CD8-positive, alpha-beta memory T cell (primary cell): ENCODE measurements around the gene C16orf82. TPM values are rescaled to one million over a fixed set of nuclear protein-coding genes. Genes with fewer than 3 reads are reported as not detected.

ENCODE experiments used
- CTCF ChIA-PET: fragments of 350-600 bp; sonication (Branson Sonifier 250); formaldehyde crosslinking; loops from one replicate; lab custom pipeline; 2021; ENCODE audit warnings: antibody characterized with exemption; lab: Charles Lee
- POLR2A ChIA-PET: fragments of 350-600 bp; sonication (Branson Sonifier 250); formaldehyde crosslinking; loops from one replicate; lab custom pipeline; 2021; ENCODE audit warnings: antibody characterized with exemption; lab: Charles Lee
- DNase-seq, 5 donors: peaks; one replicate each; pipeline versions ENCODE4 v3.0.0 to v3.0.0-alpha.2; 2020 to 2022; ENCODE audit warnings: mixed read lengths in 1 of 5
- H3K27ac ChIP-seq: one replicate; pipeline ENCODE4 v1.7.0; 2013; ENCODE audit warnings: low read depth, mild to moderate bottlenecking, low read length, moderate library complexity
- H3K27me3 ChIP-seq: 2 replicates; pipeline ENCODE4 v1.7.0; 2013; ENCODE audit warnings: low read length, mild to moderate bottlenecking; ENCODE audit not compliant: insufficient read depth, poor library complexity, severe bottlenecking
- H3K36me3 ChIP-seq: 2 replicates; pipeline ENCODE4 v1.7.0; 2013; ENCODE audit warnings: mild to moderate bottlenecking, low read length, moderate library complexity; ENCODE audit not compliant: insufficient read depth
- H3K4me1 ChIP-seq: 2 replicates; pipeline ENCODE4 v1.7.0; 2013; ENCODE audit warnings: mild to moderate bottlenecking, low read length, moderate library complexity; ENCODE audit not compliant: insufficient read depth
- H3K4me3 ChIP-seq: 2 replicates; pipeline ENCODE4 v1.7.0; 2013; ENCODE audit warnings: mild to moderate bottlenecking, low read length
- H3K9me3 ChIP-seq: 2 replicates; pipeline ENCODE4 v1.7.0; 2013; ENCODE audit warnings: mild to moderate bottlenecking, low read length
- H3K27ac Mint-ChIP-seq, 8 donors: one replicate each; pipeline ENCODE4 v1.8.0; 2020 to 2021; ENCODE audit warnings: mixed read lengths in 8 of 8, mild to moderate bottlenecking in 6 of 8, inconsistent platforms in 3 of 8, moderate library complexity in 3 of 8
- H3K27me3 Mint-ChIP-seq, 2 donors: one replicate each; pipeline ENCODE4 v1.8.0; 2020 to 2021; ENCODE audit warnings: mixed read lengths in 2 of 2, mild to moderate bottlenecking in 1 of 2, moderate library complexity in 1 of 2
- H3K36me3 Mint-ChIP-seq, 3 donors: one replicate each; pipeline ENCODE4 v1.8.0; 2020 to 2021; ENCODE audit warnings: mixed read lengths in 3 of 3, inconsistent platforms in 1 of 3, mild to moderate bottlenecking in 1 of 3
- H3K4me1 Mint-ChIP-seq, 3 donors: one replicate each; pipeline ENCODE4 v1.8.0; 2020 to 2021; ENCODE audit warnings: mixed read lengths in 3 of 3, inconsistent platforms in 1 of 3, mild to moderate bottlenecking in 1 of 3
- H3K4me3 Mint-ChIP-seq, 7 donors: one replicate each; pipeline ENCODE4 v1.8.0; 2020 to 2021; ENCODE audit warnings: mixed read lengths in 7 of 7, mild to moderate bottlenecking in 6 of 7, moderate library complexity in 4 of 7, inconsistent platforms in 2 of 7
- H3K9me3 Mint-ChIP-seq, 5 donors: one replicate each; pipeline ENCODE4 v1.8.0; 2020 to 2022; ENCODE audit warnings: mixed read lengths in 5 of 5, mild to moderate bottlenecking in 3 of 5, moderate library complexity in 2 of 5, inconsistent platforms in 1 of 5
- polyA plus RNA-seq: library from polyadenylated mRNA; unstranded; fragments of 300-500 nt; fragmentation: Illumina TruSeq; gene quantifications from one replicate; pipeline ENCODE4 v1.2.3, GENCODE V29; 2021
- total RNA-seq, 2 experiments: library from RNA; stranded (reverse); gene quantifications; one replicate each; pipeline ENCODE4 v1.2.3, GENCODE V29; 2021

The C16orf82 gene
- not detected for total RNA-seq
- not detected for polyA plus RNA-seq

DNA sequence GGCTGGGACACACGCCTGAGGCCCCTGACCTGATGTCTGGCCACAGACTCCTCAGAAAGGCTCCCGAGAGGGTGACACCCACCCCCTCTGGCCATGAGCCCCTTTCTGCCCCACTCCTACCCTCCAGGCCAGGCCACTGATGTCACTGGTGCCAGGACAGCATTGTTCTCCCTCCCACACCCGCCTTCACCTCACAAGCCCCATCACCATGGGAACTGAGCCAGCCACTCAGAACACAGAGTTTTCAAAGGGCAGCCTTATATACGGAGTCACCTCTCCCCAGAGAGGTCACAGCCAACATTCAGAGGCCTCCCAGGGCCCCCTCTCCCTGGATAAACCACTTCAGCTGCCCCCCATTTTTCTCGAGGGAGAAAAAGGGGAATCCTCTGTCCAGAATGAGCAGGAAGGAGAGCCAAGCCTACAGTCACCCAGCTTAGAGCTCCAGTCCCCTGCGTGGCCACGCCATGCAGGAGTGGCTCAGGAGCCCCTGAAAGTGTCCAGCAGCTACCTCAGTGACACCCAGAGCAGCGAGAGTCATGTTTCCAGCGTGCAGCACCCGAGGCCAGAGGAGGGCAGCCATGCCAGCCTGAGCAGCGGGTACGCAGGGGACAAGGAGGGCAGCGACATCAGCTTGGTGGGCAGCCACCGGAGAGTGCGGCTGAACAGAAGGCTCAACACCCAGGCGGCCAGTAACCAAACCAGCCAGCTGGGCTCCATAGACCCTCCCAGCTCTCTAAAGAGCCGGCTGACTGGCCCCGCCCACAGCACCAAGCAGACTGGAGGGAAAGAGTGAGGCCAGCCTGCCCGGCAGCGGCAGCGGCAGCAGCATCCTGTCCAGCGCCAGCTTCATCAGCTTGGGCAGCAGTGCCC lies at the start of gene C16orf82:
Gene C16orf82 (plus strand): TSS at position 260 of the 870 bp plus-strand sequence.
- POLR2A ChIA-PET = no interaction called here
- no peak for DNase-seq
- Mint-ChIP-seq H3K9me3 (peaks cover 0 to 10% (median 4%) of the 10 kb centered on the region in 5 donors), H3K36me3 (peaks cover 0 to 4% (median 0%) of the 10 kb centered on the region in 3 donors), H3K4me3 (no peak within 1 kb of the TSS), H3K27ac (no peak within 1 kb of the TSS), H3K4me1 (no peaks in the 10 kb centered on the region), H3K27me3 (peaks cover 19 to 47% of the 10 kb centered on the region in 2 donors)
- H3K4me3 ChIP-seq = no peak within 1 kb of the TSS
- H3K4me1 ChIP-seq = no peaks in the 10 kb centered on the region
- CTCF ChIA-PET = no interaction called here
- H3K27ac ChIP-seq = no peak within 1 kb of the TSS
- H3K9me3 ChIP-seq = no peaks in the 10 kb centered on the region
- no peaks in the 10 kb centered on the region for H3K27me3 ChIP-seq
- H3K36me3 ChIP-seq = no peaks in the 10 kb centered on the region

DNA sequence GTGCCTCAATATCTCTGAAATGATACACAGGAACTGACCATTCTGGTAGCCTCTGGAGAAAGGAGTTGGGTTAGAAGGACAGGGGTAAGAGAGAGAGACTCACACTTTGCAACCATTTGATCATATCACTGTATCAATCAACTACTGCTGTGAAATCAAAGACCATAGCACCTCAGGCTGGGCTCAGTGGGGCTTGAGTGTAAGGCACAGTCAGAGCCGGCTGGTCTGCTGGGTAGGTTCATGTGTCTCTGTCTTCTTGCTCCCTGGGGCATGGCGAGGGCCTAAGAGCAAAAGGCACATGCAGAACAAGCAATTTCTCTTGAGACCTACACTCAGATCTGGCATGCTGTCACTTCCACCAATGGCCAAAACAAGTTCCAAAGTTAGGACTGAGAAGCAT lies 46.7 kb upstream of the C16orf82 start:
- H3K27me3 Mint-ChIP-seq = peaks cover 9 to 11% of the 10 kb centered on the region in 2 donors
- Histone ChIP-seq H3K27ac (no peak overlapping the region), H3K9me3 (no peaks in the 10 kb centered on the region), H3K36me3 (no peaks in the 10 kb centered on the region), H3K4me3 (no peak overlapping the region), H3K27me3 (no peaks in the 10 kb centered on the region), H3K4me1 (no peaks in the 10 kb centered on the region)
- no peak overlapping the region for H3K27ac Mint-ChIP-seq
- DNase-seq = no peak
- CTCF ChIA-PET = no interaction called here
- POLR2A ChIA-PET = no interaction called here
- H3K4me1 Mint-ChIP-seq = no peaks in the 10 kb centered on the region
- H3K4me3 Mint-ChIP-seq = no peak overlapping the region
- no peaks in the 10 kb centered on the region for H3K9me3 Mint-ChIP-seq
- H3K36me3 Mint-ChIP-seq = no peaks in the 10 kb centered on the region

DNA sequence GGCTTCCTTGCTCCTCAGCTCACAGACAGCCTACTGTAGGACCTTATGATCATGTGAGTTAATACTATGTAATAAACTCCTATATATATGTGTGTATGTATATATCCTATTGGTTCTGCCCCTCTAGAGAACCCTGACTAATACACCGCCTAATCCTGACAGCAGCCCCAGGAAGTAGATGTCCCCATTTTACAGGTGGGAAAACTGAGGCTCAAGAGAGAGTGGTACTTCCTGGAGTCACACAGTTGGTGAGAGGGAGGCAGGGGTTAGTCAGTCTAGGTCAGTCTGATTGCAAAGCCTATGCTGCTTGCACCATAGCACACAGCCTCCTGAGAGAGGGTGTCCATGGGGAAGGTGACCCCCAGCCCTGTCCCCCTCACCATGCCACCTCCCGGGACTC lies 42.7 kb upstream of the C16orf82 start:
- CTCF ChIA-PET = no interaction called here
- Mint-ChIP-seq H3K4me3 (no peak overlapping the region), H3K27me3 (peaks cover 4 to 5% of the 10 kb centered on the region in 2 donors), H3K9me3 (no peaks in the 10 kb centered on the region), H3K36me3 (no peaks in the 10 kb centered on the region), H3K4me1 (no peaks in the 10 kb centered on the region), H3K27ac (no peak overlapping the region)
- no peaks in the 10 kb centered on the region for H3K9me3 ChIP-seq
- no peak for DNase-seq
- H3K4me3 ChIP-seq = no peak overlapping the region
- no peaks in the 10 kb centered on the region for H3K27me3 ChIP-seq
- no peaks in the 10 kb centered on the region for H3K36me3 ChIP-seq
- no peaks in the 10 kb centered on the region for H3K4me1 ChIP-seq
- POLR2A ChIA-PET = no interaction called here
- H3K27ac ChIP-seq = no peak overlapping the region

DNA sequence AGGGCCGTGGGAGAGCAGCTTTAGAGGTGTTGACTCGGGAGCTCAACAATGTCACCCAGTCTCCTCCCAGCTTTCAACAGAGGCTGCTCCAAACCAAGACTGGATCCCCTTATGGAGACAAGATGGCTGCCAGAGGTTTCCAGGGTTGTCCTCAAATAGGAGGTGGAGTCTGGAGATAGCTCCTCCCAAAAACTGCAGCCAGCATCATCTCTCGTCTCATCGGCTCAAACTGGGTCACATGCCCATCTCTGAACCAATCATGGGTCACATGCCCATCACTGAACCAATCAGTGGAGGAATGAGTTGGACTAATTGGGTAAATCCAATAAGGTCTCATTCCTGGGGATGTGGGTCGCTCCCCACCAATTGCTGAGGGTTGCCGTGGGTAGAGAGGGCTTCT lies 41.1 kb upstream of the C16orf82 start:
- Mint-ChIP-seq H3K27ac (peak overlapping the region in 1 of 8 donors; percentile 49), H3K4me3 (no peak overlapping the region), H3K36me3 (no peaks in the 10 kb centered on the region), H3K27me3 (peaks cover 5 to 6% of the 10 kb centered on the region in 2 donors), H3K9me3 (no peaks in the 10 kb centered on the region), H3K4me1 (no peaks in the 10 kb centered on the region)
- no peak overlapping the region for H3K27ac ChIP-seq
- H3K36me3 ChIP-seq = no peaks in the 10 kb centered on the region
- H3K9me3 ChIP-seq = no peaks in the 10 kb centered on the region
- H3K4me1 ChIP-seq = no peaks in the 10 kb centered on the region
- H3K27me3 ChIP-seq = no peaks in the 10 kb centered on the region
- no peak overlapping the region for H3K4me3 ChIP-seq
- DNase-seq = no peak
- POLR2A ChIA-PET = no interaction called here
- CTCF ChIA-PET = no interaction called here

DNA sequence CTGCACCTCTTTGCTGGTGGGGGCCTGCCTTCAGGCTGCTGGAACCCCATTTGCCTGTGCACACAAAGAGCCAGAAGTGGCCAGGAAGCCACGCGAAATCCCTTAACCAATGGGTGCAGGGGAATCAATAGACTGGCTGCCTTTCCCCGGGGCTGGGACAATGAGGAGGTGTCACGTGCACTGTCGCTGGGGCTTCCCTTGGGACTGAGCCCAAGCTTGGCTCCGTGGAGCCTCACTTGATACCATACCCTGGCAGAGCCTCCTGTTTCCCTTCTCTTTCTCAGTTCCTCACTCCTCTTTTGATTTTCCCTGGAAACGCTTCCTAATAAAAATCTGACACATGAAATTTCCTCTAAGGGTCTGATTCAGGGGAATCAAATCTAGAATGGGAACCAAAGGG lies 38.8 kb upstream of the C16orf82 start:
- no peak for DNase-seq
- no peaks in the 10 kb centered on the region for H3K9me3 ChIP-seq
- Mint-ChIP-seq H3K4me3 (no peak overlapping the region), H3K9me3 (no peaks in the 10 kb centered on the region), H3K27me3 (peaks cover 9 to 12% of the 10 kb centered on the region in 2 donors), H3K4me1 (no peaks in the 10 kb centered on the region), H3K27ac (no peak overlapping the region), H3K36me3 (no peaks in the 10 kb centered on the region)
- no peak overlapping the region for H3K4me3 ChIP-seq
- no peaks in the 10 kb centered on the region for H3K36me3 ChIP-seq
- H3K27me3 ChIP-seq = no peaks in the 10 kb centered on the region
- no peak overlapping the region for H3K27ac ChIP-seq
- ChIA-PET CTCF (no interaction called here), POLR2A (no interaction called here)
- H3K4me1 ChIP-seq = no peaks in the 10 kb centered on the region

DNA sequence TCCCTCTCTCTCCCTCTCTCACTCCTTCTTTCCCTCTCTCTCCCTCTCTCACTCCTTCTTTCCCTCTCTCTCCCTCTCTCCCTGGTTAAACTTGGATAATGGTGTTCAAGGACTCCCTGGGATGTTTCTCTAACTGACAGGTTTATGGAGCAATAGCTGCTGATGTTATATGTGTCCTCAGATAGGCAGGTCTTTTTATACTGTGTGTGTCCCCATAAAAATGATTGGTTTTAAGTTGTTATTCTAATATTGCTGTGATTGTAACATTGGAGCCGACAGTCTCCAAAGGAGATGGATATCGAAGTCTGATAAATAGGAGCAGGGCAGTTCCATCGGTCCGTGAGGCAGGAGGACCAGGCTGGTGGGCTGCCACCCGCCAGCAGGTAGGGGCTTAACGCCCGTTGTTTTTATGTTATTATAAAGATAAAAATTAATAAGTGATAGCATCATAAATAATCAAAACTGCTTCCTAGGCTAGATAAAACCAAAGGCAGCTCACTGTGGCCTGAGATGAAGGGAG lies 38.1 kb upstream of the C16orf82 start:
- ChIA-PET POLR2A (no interaction called here), CTCF (no interaction called here)
- Mint-ChIP-seq H3K36me3 (no peaks in the 10 kb centered on the region), H3K27me3 (peaks cover 9 to 16% of the 10 kb centered on the region in 2 donors), H3K4me3 (no peak overlapping the region), H3K27ac (no peak overlapping the region), H3K9me3 (no peaks in the 10 kb centered on the region), H3K4me1 (no peaks in the 10 kb centered on the region)
- no peak overlapping the region for H3K4me3 ChIP-seq
- no peak for DNase-seq
- H3K9me3 ChIP-seq = no peaks in the 10 kb centered on the region
- H3K36me3 ChIP-seq = no peaks in the 10 kb centered on the region
- no peak overlapping the region for H3K27ac ChIP-seq
- no peaks in the 10 kb centered on the region for H3K27me3 ChIP-seq
- no peaks in the 10 kb centered on the region for H3K4me1 ChIP-seq

DNA sequence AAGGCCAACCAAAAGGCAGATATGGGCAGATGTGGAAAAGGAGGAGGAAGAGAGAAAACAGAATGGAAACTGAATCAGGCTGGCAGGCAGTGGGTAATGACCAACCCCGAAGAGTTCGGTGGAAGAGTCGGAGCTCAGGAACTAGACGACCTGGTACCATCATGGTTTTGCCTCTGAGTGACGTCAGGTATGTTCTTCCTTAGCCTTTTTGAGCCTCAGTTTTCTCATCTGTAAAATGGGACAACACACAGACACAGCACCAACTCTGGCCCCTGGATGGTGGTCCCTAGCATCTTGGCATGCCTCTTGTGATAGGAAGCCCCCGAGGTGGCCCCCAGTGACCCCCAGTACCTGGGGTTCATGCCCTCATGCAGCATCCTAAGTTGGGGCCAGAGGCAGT lies 37.2 kb upstream of the C16orf82 start:
- no peaks in the 10 kb centered on the region for H3K9me3 ChIP-seq
- ChIA-PET POLR2A (no interaction called here), CTCF (no interaction called here)
- DNase-seq = no peak
- no peak overlapping the region for H3K4me3 ChIP-seq
- no peak overlapping the region for H3K4me3 Mint-ChIP-seq
- no peak overlapping the region for H3K27ac ChIP-seq
- H3K4me1 ChIP-seq = no peaks in the 10 kb centered on the region
- peaks cover 9 to 21% of the 10 kb centered on the region in 2 donors for H3K27me3 Mint-ChIP-seq
- no peaks in the 10 kb centered on the region for H3K36me3 Mint-ChIP-seq
- H3K36me3 ChIP-seq = no peaks in the 10 kb centered on the region
- H3K4me1 Mint-ChIP-seq = no peaks in the 10 kb centered on the region
- no peaks in the 10 kb centered on the region for H3K27me3 ChIP-seq
- H3K9me3 Mint-ChIP-seq = no peaks in the 10 kb centered on the region
- H3K27ac Mint-ChIP-seq = no peak overlapping the region

DNA sequence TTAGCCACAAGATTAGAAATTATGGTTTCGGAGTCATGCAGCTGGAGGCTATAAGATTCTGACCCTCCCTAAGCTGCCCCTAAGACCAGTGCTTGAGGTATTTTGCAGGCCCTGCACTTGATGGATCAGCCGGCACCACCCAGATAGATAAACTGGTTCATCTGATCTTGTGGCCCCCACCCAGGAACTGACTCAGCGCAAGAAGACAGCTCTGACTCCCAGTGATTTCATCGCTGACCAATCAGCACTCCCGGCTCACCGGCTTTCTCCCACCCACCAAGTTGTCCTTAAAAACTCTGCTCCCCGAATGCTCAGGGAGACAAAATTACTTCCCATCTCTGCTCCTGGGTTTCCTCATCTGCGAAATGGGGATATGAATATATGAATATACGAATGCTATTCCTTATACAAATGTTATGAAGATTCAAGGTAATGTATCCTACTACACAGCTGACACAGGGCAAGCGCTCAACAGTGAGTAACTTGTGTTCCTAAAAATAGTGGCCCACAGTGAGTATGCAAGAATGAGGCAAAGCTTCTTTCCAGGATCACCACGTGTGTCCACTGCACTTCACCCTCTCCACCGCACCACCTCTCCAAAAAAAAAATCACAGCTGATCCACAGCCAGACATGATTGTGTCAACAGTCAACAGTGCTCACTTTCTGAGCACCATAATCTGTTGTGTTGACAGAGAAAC lies 33.3 kb upstream of the C16orf82 start:
- no peak overlapping the region for H3K27ac ChIP-seq
- DNase-seq = no peak
- no peaks in the 10 kb centered on the region for H3K9me3 Mint-ChIP-seq
- no peak overlapping the region for H3K4me3 ChIP-seq
- no peak overlapping the region for H3K27ac Mint-ChIP-seq
- CTCF ChIA-PET = interaction anchor here (1.3 kb wide), 1 partner anchor 15 kb away, joined by 4 read pairs; no protein-coding TSS in a partner anchor
- no peaks in the 10 kb centered on the region for H3K27me3 ChIP-seq
- H3K36me3 Mint-ChIP-seq = no peaks in the 10 kb centered on the region
- H3K36me3 ChIP-seq = no peaks in the 10 kb centered on the region
- H3K4me1 Mint-ChIP-seq = no peaks in the 10 kb centered on the region
- no peaks in the 10 kb centered on the region for H3K4me1 ChIP-seq
- no peaks in the 10 kb centered on the region for H3K9me3 ChIP-seq
- POLR2A ChIA-PET = no interaction called here
- peaks cover 16 to 51% of the 10 kb centered on the region in 2 donors for H3K27me3 Mint-ChIP-seq
- H3K4me3 Mint-ChIP-seq = no peak overlapping the region
